ENCODE data around the gene ETV2.

The ETV2 gene

GRCh38 chr19:35619290-35619923, 22.1 kb upstream of the ETV2 start:
- ATAC-seq: no peak
- TF ChIP-seq BACH2 (CRISPR knock-in tag; IDR thresholded peaks at IDR 0.05; ENCODE audit: borderline replicate concordance): no peak
- TF ChIP-seq ZFP30 (CRISPR knock-in tag; IDR thresholded peaks at IDR 0.05): no peak
- no peak for TF ChIP-seq ARNTL (CRISPR knock-in tag; IDR thresholded peaks at IDR 0.05; ENCODE audit: borderline replicate concordance, low read depth)
- no peak for TF ChIP-seq ISL1 (CRISPR knock-in tag; IDR thresholded peaks at IDR 0.05)
- no peak for TF ChIP-seq CREB5 (CRISPR knock-in tag; IDR thresholded peaks at IDR 0.05; ENCODE audit: low read depth)
- no peak for TF ChIP-seq TOX (CRISPR knock-in tag; IDR thresholded peaks at IDR 0.05; ENCODE audit: borderline replicate concordance)
- TF ChIP-seq CSDC2 (CRISPR knock-in tag; IDR thresholded peaks at IDR 0.05): no peak
- TF ChIP-seq TSHZ2 (CRISPR knock-in tag; IDR thresholded peaks at IDR 0.05): no peak

- no peak for ATAC-seq
Observed at GRCh38 chr19:35620001-35620400, 21.5 kb upstream of the ETV2 start.

More at GRCh38 chr19:35620001-35620400, 21.5 kb upstream of the ETV2 start:
- TF ChIP-seq OSR1 (CRISPR knock-in tag; IDR thresholded peaks at IDR 0.05) (no peak), ZC3H10 (CRISPR knock-in tag; IDR thresholded peaks at IDR 0.05) (no peak), ESRRG (CRISPR knock-in tag; IDR thresholded peaks at IDR 0.05) (no peak), RARB (CRISPR knock-in tag; IDR thresholded peaks at IDR 0.05) (no peak), GLIS3 (CRISPR knock-in tag; IDR thresholded peaks at IDR 0.05) (no peak), POU6F1 (CRISPR knock-in tag; IDR thresholded peaks at IDR 0.05; ENCODE audit: borderline replicate concordance, low read depth) (no peak), ZFP3 (CRISPR knock-in tag; IDR thresholded peaks at IDR 0.05) (no peak), CSRNP3 (CRISPR knock-in tag; IDR thresholded peaks at IDR 0.05) (no peak), ISL1 (CRISPR knock-in tag; IDR thresholded peaks at IDR 0.05) (no peak), PATZ1 (CRISPR knock-in tag; IDR thresholded peaks at IDR 0.05; ENCODE audit: borderline replicate concordance) (no peak), ZNF565 (CRISPR knock-in tag; conservative IDR thresholded peaks at IDR 0.05; ENCODE audit: low read depth) (no peak), ZNF70 (CRISPR knock-in tag; IDR thresholded peaks at IDR 0.05) (no peak), TOX (CRISPR knock-in tag; IDR thresholded peaks at IDR 0.05; ENCODE audit: borderline replicate concordance) (no peak), ZFP30 (CRISPR knock-in tag; IDR thresholded peaks at IDR 0.05) (no peak), ARNTL (CRISPR knock-in tag; IDR thresholded peaks at IDR 0.05; ENCODE audit: borderline replicate concordance, low read depth) (no peak), TCF4 (CRISPR knock-in tag; IDR thresholded peaks at IDR 0.05; ENCODE audit: borderline replicate concordance) (no peak), TSHZ2 (CRISPR knock-in tag; IDR thresholded peaks at IDR 0.05) (no peak), ZNF8 (CRISPR knock-in tag; IDR thresholded peaks at IDR 0.05) (no peak)
